ENCODE measurements around the gene TCF7L2. TPM values are rescaled to one million over a fixed set of nuclear protein-coding genes. Genes with fewer than 3 reads are reported as not detected.

Gene TCF7L2
- total and polyA plus RNA-seq, 9 donors = 21.1 to 41.7 (median 34.5) TPM

DNA sequence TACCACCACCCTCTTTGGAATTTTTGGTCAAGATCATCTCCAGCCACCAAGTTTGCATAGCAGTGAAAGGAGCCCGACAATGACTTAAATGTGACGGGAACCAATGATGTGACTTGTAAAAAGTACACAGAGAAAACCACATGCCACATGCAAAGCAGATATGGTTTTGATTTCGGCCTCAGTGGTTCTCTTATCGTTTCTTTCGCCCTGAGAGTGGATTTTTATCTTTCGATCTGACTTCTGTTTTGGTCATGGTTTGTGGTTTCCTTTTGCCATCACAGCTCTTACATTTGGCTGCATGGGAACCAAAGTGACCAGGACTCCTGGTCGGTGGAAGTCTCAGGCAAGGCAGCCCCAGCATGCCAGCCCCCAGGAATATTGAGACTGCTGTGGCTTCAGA is 31.5 kb downstream of the TCF7L2 start:
- TF ChIP-seq, protein P1, sequence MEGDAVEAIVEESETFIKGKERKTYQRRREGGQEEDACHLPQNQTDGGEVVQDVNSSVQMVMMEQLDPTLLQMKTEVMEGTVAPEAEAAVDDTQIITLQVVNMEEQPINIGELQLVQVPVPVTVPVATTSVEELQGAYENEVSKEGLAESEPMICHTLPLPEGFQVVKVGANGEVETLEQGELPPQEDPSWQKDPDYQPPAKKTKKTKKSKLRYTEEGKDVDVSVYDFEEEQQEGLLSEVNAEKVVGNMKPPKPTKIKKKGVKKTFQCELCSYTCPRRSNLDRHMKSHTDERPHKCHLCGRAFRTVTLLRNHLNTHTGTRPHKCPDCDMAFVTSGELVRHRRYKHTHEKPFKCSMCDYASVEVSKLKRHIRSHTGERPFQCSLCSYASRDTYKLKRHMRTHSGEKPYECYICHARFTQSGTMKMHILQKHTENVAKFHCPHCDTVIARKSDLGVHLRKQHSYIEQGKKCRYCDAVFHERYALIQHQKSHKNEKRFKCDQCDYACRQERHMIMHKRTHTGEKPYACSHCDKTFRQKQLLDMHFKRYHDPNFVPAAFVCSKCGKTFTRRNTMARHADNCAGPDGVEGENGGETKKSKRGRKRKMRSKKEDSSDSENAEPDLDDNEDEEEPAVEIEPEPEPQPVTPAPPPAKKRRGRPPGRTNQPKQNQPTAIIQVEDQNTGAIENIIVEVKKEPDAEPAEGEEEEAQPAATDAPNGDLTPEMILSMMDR (IDR thresholded peaks at IDR 0.05) = no peak
- TF ChIP-seq POLR2A (IDR thresholded peaks at IDR 0.05) (no peak), EP300 (IDR thresholded peaks at IDR 0.05) (no peak)
- Histone ChIP-seq H3K27me3 (no peaks in the 10 kb centered on the region), H3K4me3 (no peak overlapping the region), H3K9me3 (no peaks in the 10 kb centered on the region), H3K27ac (no peak overlapping the region), H3K4me1 (ENCODE audit: insufficient read depth) (peaks cover 16% of the 10 kb centered on the region), H3K36me3 (no peaks in the 10 kb centered on the region)
- WGBS, 3 donors = 87 to 92% (median 87%) methylated on average over 7 of the region's 7 CpGs
- intact Hi-C loops (cut with DNase I) = no loop called here
- no peak for DNase-seq

DNA sequence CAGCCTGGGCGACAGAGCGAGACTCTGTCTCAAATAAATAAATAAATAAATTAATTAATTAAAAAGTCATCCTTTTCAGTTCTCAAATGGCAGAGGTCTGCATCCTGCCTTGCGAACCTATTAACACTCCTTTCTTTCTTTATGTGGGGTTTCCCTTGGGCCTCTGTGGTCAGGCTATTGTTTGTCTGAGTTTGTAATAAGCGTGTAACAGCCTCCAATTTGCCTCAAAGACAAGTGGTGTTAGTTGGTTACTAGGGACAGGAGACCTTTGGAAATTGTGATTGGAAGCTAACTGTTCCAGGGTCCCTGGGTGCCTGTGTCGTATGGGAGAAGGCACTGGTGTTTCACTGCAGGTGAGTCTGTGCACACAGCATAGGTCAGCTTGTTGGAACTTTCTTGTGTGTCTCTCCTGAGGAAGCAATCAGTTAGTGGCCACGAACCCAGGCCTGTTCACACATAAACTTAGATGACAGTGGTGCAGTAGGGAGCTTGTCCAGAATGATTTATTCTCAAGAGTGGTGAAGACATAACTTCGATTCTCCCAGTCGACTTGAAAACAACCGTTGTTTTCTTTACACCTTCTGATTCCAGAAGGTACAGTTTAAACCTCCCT is 33.5 kb downstream of the TCF7L2 start:
- peaks cover 20% of the 10 kb centered on the region for H3K4me1 ChIP-seq (ENCODE audit: insufficient read depth)

DNA sequence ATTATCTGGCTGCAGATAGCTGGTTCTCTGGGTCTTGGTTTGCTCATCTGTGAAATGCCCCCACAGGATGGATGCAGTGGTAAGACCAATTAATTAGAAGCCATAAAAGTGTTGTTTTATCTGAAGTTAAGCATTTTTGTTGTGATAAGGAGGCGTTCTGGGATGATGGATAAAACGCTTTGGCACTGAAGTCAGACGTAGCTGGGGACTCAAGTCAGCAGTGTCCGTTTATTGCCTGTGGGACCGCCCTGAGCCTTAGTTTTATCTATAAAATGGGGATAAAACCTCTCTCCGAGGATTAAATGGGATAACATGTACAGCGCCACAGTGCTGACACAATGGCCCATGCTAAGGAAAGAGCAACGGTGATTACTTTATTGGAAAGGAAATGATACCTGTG is 34.7 kb downstream of the TCF7L2 start:
- no peaks in the 10 kb centered on the region for H3K27me3 ChIP-seq
- DNase-seq = no peak
- TF ChIP-seq, protein P1 (IDR thresholded peaks at IDR 0.05) = no peak
- TF ChIP-seq POLR2A (IDR thresholded peaks at IDR 0.05) (no peak), EP300 (IDR thresholded peaks at IDR 0.05) (no peak)
- no peak overlapping the region for H3K4me3 ChIP-seq
- H3K36me3 ChIP-seq = no peaks in the 10 kb centered on the region
- 76 to 84% (median 77%) methylated on average over 8 of the region's 8 CpGs for WGBS, 3 donors
- H3K27ac ChIP-seq = no peak overlapping the region
- H3K4me1 ChIP-seq (ENCODE audit: insufficient read depth) = peaks cover 22% of the 10 kb centered on the region
- intact Hi-C loops (cut with DNase I) = no loop called here
- no peaks in the 10 kb centered on the region for H3K9me3 ChIP-seq

More for the DNA sequence above, 33.5 kb downstream of the TCF7L2 start:
- Histone ChIP-seq H3K36me3 (no peaks in the 10 kb centered on the region), H3K27me3 (no peaks in the 10 kb centered on the region), H3K4me3 (no peak overlapping the region), H3K27ac (no peak overlapping the region), H3K9me3 (no peaks in the 10 kb centered on the region)
- TF ChIP-seq, protein P1 (IDR thresholded peaks at IDR 0.05) = no peak
- DNase-seq = no peak
- intact Hi-C loops (cut with DNase I) = no loop called here
- 81 to 82% (median 81%) methylated on average over 9 of the region's 9 CpGs for WGBS, 3 donors

DNA sequence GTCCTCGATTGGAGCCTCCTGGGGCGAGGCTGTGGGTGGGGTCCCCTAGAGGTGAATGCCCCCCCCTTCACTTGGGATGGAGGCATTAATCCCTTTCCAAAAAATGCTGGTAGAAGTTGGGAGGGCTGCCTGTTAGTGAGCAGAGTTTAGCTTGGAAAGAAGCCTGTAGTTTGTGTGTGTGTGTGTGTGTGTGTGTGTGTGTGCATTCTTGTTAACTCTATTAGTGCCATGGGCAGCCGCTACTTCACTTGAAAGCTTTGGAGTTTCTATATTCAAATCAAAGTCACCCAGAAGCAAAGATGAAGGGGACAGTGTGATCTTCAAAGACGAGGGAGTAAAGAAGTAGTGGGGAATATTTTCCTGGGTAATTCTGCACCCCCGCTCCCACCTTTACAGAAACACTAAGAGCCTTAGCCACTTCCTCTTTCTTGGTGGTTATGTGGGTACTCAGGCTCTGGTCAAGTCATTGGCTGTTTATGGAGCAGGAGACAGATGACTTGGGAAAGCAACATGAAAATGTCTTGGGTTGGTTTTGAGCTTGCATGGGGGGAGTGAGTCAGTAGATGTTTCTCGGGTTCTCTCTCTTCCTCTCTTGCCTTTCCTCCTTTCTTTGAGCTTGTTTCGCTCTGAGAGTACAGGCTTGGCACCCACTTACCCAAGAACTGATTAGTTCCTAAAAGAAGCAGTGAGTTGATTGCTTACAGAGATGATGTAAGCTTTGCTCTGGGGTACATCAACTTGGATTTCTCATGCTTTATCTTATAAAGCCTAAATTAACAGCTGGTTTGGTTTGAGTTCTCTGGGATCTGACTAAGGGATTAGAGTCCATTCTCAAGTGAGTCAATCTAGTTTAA is 35.9 kb downstream of the TCF7L2 start:
- intact Hi-C loops (cut with DNase I) = no loop called here
- no peak overlapping the region for H3K27ac ChIP-seq
- no peaks in the 10 kb centered on the region for H3K36me3 ChIP-seq
- 56 to 70% (median 61%) methylated on average over 7 of the region's 7 CpGs for WGBS, 3 donors
- TF ChIP-seq, protein P1 (IDR thresholded peaks at IDR 0.05) = no peak
- TF ChIP-seq EP300 (IDR thresholded peaks at IDR 0.05) (no peak), POLR2A (IDR thresholded peaks at IDR 0.05) (no peak)
- no peak overlapping the region for H3K4me3 ChIP-seq
- peaks cover 22% of the 10 kb centered on the region for H3K4me1 ChIP-seq (ENCODE audit: insufficient read depth)
- DNase-seq = no peak
- no peaks in the 10 kb centered on the region for H3K9me3 ChIP-seq
- H3K27me3 ChIP-seq = no peaks in the 10 kb centered on the region

Data from ovary (tissue), 9 donors.